K562 (cell line): ENCODE data around the gene KLHDC10. TPM values are rescaled to one million over a fixed set of nuclear protein-coding genes. Genes with fewer than 3 reads are reported as not detected.

Experiments
- ATAC-seq: fragments of 200-7000 bp; cut with Tn5 transposase; 3 replicates; pipeline ENCODE4 v1.9.1; 2020; ENCODE audit warnings: moderate library complexity
- BruUV-seq: library from RNA; stranded (reverse); fragments of 400-500 nt; replicated peaks from 2 replicates; lab custom pipeline; 2021; lab: Mats Ljungman, UMichigan
- CTCF ChIA-PET: fragments of 300-600 bp; formaldehyde crosslinking; extraction: SDS; loops from one replicate; lab custom pipeline; 2021; ENCODE audit warnings: low intra/inter-chr PET ratio; lab: Yijun Ruan, JAX
- POLR2A ChIA-PET: fragments of 300-600, 350-650 bp; sonication (Branson Sonifier 250); formaldehyde crosslinking; extraction: SDS; loops from one replicate; lab custom pipeline; 2021; ENCODE audit warnings: antibody characterized with exemption, inconsistent platforms; lab: Yijun Ruan, JAX
- DNase-seq, 4 experiments: peaks; one replicate each; pipeline versions ENCODE4 v3.0.0 to v3.0.0-alpha.2; 2011 to 2018; ENCODE audit warnings: low spot score in 3 of 4, mixed read lengths in 3 of 4; ENCODE audit errors: extremely low read depth in 1 of 4
- FAIRE-seq: peaks from 2 replicates; lab custom pipeline; 2011; peaks lifted over from hg19 to GRCh38; lab: Jason Lieb, UNC
- H2AFZ ChIP-seq: 2 replicates; pipeline ENCODE4 v1.6.0; 2011; ENCODE audit warnings: low read depth, low read length, control low read depth, inconsistent platforms
- H3K27ac ChIP-seq: fragments of 200-600 bp; 3 replicates; pipeline ENCODE4 v1.8.0; 2011; ENCODE audit warnings: low read depth, mild to moderate bottlenecking, control low read depth, inconsistent platforms, low read length, moderate library complexity, mixed read lengths; ENCODE audit errors: extremely low read depth
- H3K27me3 ChIP-seq, 2 experiments: fragments of 300-600 bp in 1 of 2; 2 replicates in 1 of 2; 3 replicates in 1 of 2; pipeline versions ENCODE4 v1.6.0 to v1.8.0; 2011; ENCODE audit warnings: inconsistent platforms in 2 of 2, low read length in 2 of 2, mild to moderate bottlenecking in 1 of 2, mixed read lengths in 1 of 2, moderate library complexity in 1 of 2; ENCODE audit not compliant: control insufficient read depth in 2 of 2, insufficient read depth in 2 of 2
- H3K36me3 ChIP-seq: fragments of 300-600 bp; 3 replicates; pipeline ENCODE4 v1.8.0; 2011; ENCODE audit warnings: mild to moderate bottlenecking, low read length, inconsistent platforms; ENCODE audit not compliant: control insufficient read depth, insufficient read depth
- H3K4me1 ChIP-seq, 2 experiments: fragments of 200-600 bp in 1 of 2; replicated peaks in 1 of 2; 2 replicates in 1 of 2; 3 replicates in 1 of 2; pipeline versions ENCODE4 v1.5.1 to v1.8.0; 2011; ENCODE audit warnings: inconsistent platforms in 2 of 2, low read length in 2 of 2, mild to moderate bottlenecking in 1 of 2, mixed read lengths in 1 of 2, moderate library complexity in 1 of 2; ENCODE audit not compliant: control insufficient read depth in 2 of 2, insufficient read depth in 2 of 2
- H3K4me2 ChIP-seq: 2 replicates; pipeline ENCODE4 v1.6.1; 2011; ENCODE audit warnings: low read length, control low read depth, inconsistent platforms, mixed read lengths; ENCODE audit not compliant: insufficient read depth
- H3K4me3 ChIP-seq: fragments of 200-600 bp; sonication (generic), shearing (Covaris generic); 2 replicates; pipeline ENCODE4 v1.5.1; 2016; ENCODE audit warnings: control low read depth, inconsistent platforms
- H3K79me2 ChIP-seq: fragments of 200-600 bp; 3 replicates; pipeline ENCODE4 v1.8.0; 2011; ENCODE audit warnings: low read length, inconsistent platforms; ENCODE audit not compliant: control insufficient read depth, insufficient read depth
- H3K9ac ChIP-seq, 2 experiments: 2 replicates each; pipeline versions ENCODE4 v1.6.0 to v1.6.1; 2011; ENCODE audit warnings: low read depth in 2 of 2, low read length in 2 of 2, control low read depth in 1 of 2, inconsistent platforms in 1 of 2, mild to moderate bottlenecking in 1 of 2, mixed read lengths in 1 of 2; ENCODE audit not compliant: insufficient read depth in 1 of 2
- H3K9me1 ChIP-seq: one replicate; pipeline ENCODE4 v1.6.0; 2011; ENCODE audit warnings: inconsistent platforms, mild to moderate bottlenecking, low read length, moderate library complexity; ENCODE audit not compliant: control insufficient read depth, insufficient read depth
- H3K9me3 ChIP-seq: replicated peaks from 2 replicates; pipeline ENCODE4 v1.5.1; 2011; ENCODE audit warnings: low read depth, low read length, inconsistent platforms; ENCODE audit not compliant: control insufficient read depth, insufficient read depth
- H4K20me1 ChIP-seq: replicated peaks from 2 replicates; pipeline ENCODE4 v1.6.1; 2011; ENCODE audit warnings: low read length, inconsistent platforms, mixed read lengths; ENCODE audit not compliant: control insufficient read depth, insufficient read depth
- COPS2 ChIP-seq: fragments of 450-650 bp; conservative IDR thresholded peaks from 2 replicates; pipeline ENCODE4 v1.6.1; 2016; ENCODE audit warnings: mild to moderate bottlenecking, moderate library complexity
- ZBTB33 ChIP-seq: sonication (generic); formaldehyde crosslinking; IDR thresholded peaks from 2 replicates; pipeline ENCODE4 v1.8.1; 2023; ENCODE audit warnings: mild to moderate bottlenecking, missing genetic modification reagents
- WGBS: fragments of 100-300 bp; shearing (Covaris generic); methylation state at CpG from one replicate; pipeline ENCODE4 v1.1.6; 2016; ENCODE audit warnings: low coverage, mixed read lengths; ENCODE audit not compliant: insufficient coverage; ENCODE audit errors: missing lambda C conversion rate; 5-methylcytosine and 5-hydroxymethylcytosine counted together
- in situ Hi-C: fragments of 300-500 bp; cut with MboI; formaldehyde crosslinking; loops from 4 replicates; pipeline ENCODE4 v1.15.0; 2018; ENCODE audit warnings: inconsistent platforms, mixed read lengths
- intact Hi-C: fragments of 100-400 bp; cut with micrococcal nuclease; formaldehyde crosslinking; loops from 2 replicates; pipeline ENCODE4 v1.14.2; 2022
- polyA plus RNA-seq, 8 experiments: library from polyadenylated mRNA; depleted of rRNA in 4 of 8; stranded (reverse) in 5 of 8; unstranded in 3 of 8; fragments of >200 nt; fragmentation: Nextera tagmentation in 2 of 8; fragmentation: Illumina TruSeq in 1 of 8; extraction: Ambion mirVana in 2 of 8; extraction: Trizol in 1 of 8; gene quantifications; 2 replicates each; pipeline versions ENCODE4 v1.2.1 to v1.2.3, GENCODE V29; 2011 to 2014; ENCODE audit warnings: inconsistent platforms in 1 of 8, missing spikeins in 1 of 8
- total RNA-seq, 7 experiments: library from RNA; depleted of rRNA in 6 of 7; stranded (reverse); fragments of >200 nt in 6 of 7; fragmentation: Illumina TruSeq in 2 of 7; extraction: Trizol in 2 of 7; gene quantifications; 2 replicates each; pipeline versions ENCODE4 v1.2.1 to v1.2.3, GENCODE V29; 2011 to 2021; ENCODE audit warnings: low replicate concordance in 1 of 7

Gene KLHDC10
- total and polyA plus RNA-seq, 9 of the 15 experiments (the other 6 are each of a cell fraction or from before 2014, with no cell fraction given) = 9.8 to 80.5 (median 31.4) TPM

GRCh38 chr7:130160455-130160854 lies 90.1 kb downstream of the KLHDC10 start:
- CTCF ChIA-PET = no interaction called here
- no peak for DNase-seq
- in situ Hi-C loops = no loop called here

More at GRCh38 chr7:130160455-130160854, 90.1 kb downstream of the KLHDC10 start:
- WGBS = 95% methylated on average over 8 of the region's 8 CpGs
- TF ChIP-seq COPS2 (no peak), ZBTB33 (CRISPR knock-in tag) (peak; percentile 74)
- Histone ChIP-seq H3K27ac (no peak overlapping the region), H3K4me3 (no peak overlapping the region), H3K9me1 (no peaks in the 10 kb centered on the region), H3K4me1 (no peaks in the 10 kb centered on the region), H3K9ac (no peak overlapping the region), H3K36me3 (peaks cover 67% of the 10 kb centered on the region), H3K9me3 (peaks cover 14% of the 10 kb centered on the region), H3K79me2 (no peaks in the 10 kb centered on the region), H2AFZ (no peak overlapping the region), H3K4me2 (no peak overlapping the region), H3K27me3 (no peaks in the 10 kb centered on the region), H4K20me1 (no peaks in the 10 kb centered on the region)
- intact Hi-C loops = no loop called here
- POLR2A ChIA-PET = interaction anchor here (0.6 to 2.9 kb wide), 12 partner anchors 9 to 945 kb away, joined by 3 to 34 read pairs (median 4); partner anchors contain the start of gene TMEM209
- FAIRE-seq = no peak
- no peak for ATAC-seq
- no TSS peak for BruUV-seq
